GM19193 (cell line): Measurements from ENCODE around the gene EEF1G.

Experiments
- POLR2A ChIP-seq: IDR thresholded peaks from 4 replicates; pipeline ENCODE4 v1.6.1; 2011; ENCODE audit not compliant: insufficient read depth, insufficient read length; ENCODE audit errors: extremely low read depth

EEF1G gene

DNA sequence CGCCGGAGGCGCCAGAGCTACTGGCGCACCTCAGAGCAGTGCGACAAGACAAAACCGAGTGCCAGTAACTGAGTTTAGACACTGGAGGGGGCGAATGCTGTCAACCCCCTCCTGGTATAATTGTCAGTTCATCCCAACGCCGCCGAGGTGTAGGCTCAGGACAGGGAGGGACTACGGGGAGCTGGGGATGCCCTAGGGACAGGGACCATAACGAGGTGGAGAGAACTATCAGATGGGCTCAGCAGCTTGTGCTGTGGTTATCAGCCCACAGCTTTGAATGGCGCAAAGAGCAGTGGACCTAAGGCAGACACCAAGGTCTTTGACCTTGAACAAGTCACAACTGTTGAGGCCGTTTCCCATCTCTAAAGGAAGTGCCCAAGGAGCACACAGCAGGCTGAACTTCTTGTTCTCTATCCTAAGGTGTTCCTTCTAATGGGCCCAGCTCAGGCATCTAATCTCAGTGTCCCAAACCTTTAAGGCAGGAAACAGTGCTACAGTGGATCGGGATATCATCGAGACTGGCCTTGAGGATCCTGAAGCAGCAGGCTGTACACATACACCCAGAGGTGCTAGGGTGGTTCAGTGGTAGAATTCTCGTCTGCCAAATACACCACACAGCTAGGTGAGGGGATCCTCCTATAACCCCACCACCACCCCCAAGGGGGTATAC, 18.6 kb upstream of the EEF1G start:
- TF ChIP-seq POLR2A: no peak

DNA sequence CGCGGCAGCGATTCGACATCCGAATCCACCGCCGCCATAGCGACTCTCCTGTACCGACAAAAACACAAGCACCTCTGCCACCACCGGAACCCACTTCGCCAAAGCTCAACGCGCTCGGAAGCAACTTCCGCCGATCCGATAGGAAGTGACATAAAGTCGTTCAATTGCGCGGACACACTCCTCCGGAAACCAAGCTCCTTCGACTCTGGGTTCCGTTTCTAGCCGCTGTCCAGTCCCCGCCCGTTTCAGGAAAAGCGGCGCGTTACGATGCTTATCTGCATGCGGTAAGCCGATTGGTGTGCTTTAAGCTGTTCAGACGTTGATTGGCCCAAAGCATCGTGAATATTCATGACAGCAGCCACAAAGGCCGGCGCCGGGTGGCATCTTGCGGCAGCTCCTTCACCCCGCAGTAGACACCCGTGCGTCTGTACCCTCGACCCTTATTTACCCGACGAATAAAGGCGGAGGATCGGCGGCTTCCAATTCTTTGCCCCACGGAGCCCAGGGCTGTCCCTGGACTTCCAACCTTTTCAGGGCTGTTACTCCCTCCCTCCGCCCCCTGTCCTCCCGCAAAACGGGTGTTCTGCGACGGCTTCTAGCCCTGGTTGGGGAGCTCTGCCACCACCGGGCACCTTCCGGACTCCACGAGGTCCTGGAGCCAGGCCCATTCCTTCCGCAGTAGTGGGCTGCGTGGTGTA, 17.9 kb upstream of the EEF1G start, which contains the start of gene TUT1:
TUT1 (minus strand) TSS at position 76 of the 698 bp plus-strand sequence; CDS start at position 38, 38 bp downstream.
- TF ChIP-seq POLR2A: peak; percentile 95

DNA sequence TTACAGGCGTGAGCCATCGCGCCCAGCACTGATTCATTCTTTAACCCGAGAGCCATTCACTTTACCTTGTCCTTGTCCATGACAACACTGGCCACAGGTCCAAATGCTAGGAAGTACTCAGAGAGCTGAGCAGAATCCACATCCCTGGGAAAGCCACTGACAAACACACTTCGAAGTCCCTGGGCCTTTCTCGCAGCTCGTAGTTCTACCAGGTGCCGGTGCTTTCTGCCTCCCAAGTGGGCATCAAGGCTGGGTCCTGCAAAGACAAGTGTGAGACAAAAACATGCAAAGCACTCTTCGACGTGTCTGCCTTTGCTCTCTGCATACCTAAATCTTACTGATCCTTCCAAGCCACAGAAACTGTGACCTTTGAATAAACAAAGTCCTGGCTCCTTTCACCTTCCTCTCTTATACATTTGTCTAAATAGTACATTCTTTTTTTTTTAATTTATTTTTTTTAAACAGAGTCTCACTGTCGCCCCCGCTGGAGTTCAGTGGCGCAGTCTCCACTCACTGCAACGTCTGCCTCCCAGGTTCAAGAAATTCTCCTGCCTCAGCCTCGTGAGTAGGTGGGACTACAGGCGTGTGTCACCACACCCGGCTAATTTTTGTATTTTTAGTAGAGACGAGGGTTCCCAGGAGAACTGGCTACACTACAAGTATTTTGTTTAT, 15.4 kb upstream of the EEF1G start:
- TF ChIP-seq POLR2A: no peak

DNA sequence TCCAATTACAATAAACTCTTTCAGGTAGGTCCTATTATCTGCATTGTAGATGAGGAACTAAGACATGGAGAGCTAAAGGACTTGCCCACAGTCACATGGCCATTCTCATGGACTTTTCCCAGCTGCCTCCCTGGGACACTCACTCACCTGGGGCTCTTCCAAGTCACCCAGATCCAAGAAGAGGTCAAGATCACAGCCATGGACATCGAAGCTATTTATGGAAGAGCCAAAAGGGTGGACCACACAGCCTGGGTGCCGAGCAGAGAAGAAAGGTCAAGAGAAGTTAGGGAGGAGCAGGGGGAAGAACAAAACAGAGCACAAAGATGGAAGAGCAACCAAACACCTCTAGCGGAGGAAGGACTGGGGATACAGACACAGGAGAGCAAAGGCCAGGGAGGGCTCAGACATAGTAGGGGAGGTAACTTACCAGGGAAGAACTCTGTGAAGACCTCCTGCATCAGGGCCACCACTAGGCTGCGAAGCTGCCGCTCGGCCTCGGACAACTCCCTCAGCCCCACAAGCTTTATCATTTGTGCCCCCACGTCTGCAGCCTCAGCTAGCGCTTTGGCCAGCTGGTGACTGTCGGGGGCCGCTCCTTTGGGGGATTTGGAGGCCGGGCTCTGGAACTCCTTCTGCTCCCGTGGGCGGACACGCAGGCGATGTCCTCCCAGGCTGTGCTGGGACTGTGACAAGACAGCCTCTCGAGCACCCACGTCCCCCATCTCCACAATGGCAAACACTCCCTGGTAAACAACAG, 7.4 kb upstream of the EEF1G start:
- TF ChIP-seq POLR2A: no peak

GRCh38 chr11:62579252-62579651, 5.6 kb upstream of the EEF1G start:
- no peak for TF ChIP-seq POLR2A

- TF ChIP-seq POLR2A: no peak
These were observed 4.8 kb upstream of the EEF1G start for GRCh38 chr11:62578541-62578940.

- no peak for TF ChIP-seq POLR2A
These were observed 3.5 kb upstream of the EEF1G start for GRCh38 chr11:62577046-62577714.

DNA sequence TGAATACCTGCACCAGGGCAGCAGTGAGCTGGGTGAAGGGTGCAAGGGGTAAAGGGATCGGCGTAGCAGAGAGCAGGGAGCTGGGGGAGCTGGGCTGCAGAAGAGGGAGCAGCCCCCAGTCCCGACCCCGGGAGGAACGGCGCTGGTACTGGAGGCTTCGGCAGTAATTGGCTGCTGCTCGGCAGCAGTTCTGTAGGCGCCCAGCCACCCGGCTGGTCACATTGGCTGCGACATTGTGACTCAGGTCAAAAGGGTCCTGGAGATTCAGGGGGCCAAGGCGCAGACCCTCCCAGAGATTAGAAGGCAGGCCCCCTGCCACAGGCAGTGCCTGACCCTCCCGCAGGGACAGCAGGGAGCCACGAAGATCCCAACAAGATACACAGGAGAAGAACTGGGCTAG, 2.1 kb upstream of the EEF1G start:
- TF ChIP-seq POLR2A: no peak

DNA sequence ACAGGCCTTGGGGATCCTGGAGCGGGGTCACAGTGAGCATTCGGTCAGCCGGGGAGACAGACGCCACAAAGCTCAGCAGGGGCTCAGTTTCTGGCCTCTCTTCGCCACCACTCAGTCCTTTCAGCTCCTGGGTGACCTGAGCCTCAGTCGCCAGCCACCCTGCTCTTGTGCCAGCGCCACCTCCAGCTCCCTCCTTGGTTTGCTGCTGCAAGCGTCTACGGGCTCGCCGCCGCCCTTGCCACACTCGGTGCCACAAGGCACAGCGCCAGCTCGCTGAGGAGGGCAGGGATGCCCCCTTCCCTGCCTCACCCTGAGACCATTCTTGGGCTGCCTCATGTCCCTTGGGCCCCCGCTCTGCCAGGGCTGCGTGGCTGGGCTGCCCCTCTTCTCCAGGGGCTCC, 1.5 kb upstream of the EEF1G start:
- no peak for TF ChIP-seq POLR2A

GRCh38 chr11:62574363-62575071, 826 bp upstream of the EEF1G start:
- no peak for TF ChIP-seq POLR2A

DNA sequence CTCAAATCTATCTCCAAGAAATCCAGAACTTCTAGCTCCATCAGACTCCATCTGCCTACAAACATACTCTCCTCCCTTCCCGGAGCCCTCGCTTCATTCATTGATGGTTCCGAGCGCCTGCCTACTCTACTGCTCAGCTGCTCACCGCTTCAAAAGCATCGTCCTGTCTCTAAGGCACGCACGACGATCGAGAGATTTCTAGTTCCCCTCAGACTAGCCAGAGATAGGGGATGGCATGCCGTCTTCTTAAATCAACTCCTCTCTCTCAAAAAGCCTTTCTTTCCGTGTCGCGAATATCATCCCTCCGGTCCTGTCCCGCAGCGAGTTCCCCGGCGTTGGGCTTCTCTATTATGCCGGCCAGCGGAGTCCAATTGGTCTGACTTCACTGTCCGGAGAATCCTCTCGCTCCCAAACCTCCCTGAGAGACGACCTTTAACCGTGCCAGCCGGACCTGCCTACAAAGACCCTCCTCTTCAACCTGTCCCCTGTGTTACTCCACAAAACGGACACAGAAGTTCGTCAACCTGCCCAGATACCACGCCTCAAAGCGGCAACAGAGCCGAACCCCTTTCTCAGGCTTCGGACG, 592 bp downstream of the EEF1G start:
- TF ChIP-seq POLR2A: no peak

GRCh38 chr11:62572431-62572830, 1.3 kb downstream of the EEF1G start:
- TF ChIP-seq POLR2A: no peak

- TF ChIP-seq POLR2A: no peak
These were observed 4.1 kb downstream of the EEF1G start for GRCh38 chr11:62569611-62570010.
